ENCODE data around the gene CATSPER1.

CATSPER1 gene

GRCh38 chr11:66070604-66071380 lies 44.5 kb upstream of the CATSPER1 start:
- TF ChIP-seq, protein P1, sequence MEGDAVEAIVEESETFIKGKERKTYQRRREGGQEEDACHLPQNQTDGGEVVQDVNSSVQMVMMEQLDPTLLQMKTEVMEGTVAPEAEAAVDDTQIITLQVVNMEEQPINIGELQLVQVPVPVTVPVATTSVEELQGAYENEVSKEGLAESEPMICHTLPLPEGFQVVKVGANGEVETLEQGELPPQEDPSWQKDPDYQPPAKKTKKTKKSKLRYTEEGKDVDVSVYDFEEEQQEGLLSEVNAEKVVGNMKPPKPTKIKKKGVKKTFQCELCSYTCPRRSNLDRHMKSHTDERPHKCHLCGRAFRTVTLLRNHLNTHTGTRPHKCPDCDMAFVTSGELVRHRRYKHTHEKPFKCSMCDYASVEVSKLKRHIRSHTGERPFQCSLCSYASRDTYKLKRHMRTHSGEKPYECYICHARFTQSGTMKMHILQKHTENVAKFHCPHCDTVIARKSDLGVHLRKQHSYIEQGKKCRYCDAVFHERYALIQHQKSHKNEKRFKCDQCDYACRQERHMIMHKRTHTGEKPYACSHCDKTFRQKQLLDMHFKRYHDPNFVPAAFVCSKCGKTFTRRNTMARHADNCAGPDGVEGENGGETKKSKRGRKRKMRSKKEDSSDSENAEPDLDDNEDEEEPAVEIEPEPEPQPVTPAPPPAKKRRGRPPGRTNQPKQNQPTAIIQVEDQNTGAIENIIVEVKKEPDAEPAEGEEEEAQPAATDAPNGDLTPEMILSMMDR (IDR thresholded peaks at IDR 0.05; ENCODE audit: insufficient read depth, low read depth, low read length, missing control alignments): no peak
- DNase-seq (ENCODE audit: low read depth): peak; percentile 53

GRCh38 chr11:66069715-66070603 lies 43.7 kb upstream of the CATSPER1 start, which contains the start of gene PACS1:
PACS1 (plus strand) TSS chr11:66070272; CDS start chr11:66070487, 215 bp downstream.
- TF ChIP-seq, protein P1 (IDR thresholded peaks at IDR 0.05; ENCODE audit: insufficient read depth, low read depth, low read length, missing control alignments): no peak

More at GRCh38 chr11:66070604-66071380, 44.5 kb upstream of the CATSPER1 start:
- peak overlapping the region; percentile 64 for H3K4me3 ChIP-seq (ENCODE audit: low read length)

DNA sequence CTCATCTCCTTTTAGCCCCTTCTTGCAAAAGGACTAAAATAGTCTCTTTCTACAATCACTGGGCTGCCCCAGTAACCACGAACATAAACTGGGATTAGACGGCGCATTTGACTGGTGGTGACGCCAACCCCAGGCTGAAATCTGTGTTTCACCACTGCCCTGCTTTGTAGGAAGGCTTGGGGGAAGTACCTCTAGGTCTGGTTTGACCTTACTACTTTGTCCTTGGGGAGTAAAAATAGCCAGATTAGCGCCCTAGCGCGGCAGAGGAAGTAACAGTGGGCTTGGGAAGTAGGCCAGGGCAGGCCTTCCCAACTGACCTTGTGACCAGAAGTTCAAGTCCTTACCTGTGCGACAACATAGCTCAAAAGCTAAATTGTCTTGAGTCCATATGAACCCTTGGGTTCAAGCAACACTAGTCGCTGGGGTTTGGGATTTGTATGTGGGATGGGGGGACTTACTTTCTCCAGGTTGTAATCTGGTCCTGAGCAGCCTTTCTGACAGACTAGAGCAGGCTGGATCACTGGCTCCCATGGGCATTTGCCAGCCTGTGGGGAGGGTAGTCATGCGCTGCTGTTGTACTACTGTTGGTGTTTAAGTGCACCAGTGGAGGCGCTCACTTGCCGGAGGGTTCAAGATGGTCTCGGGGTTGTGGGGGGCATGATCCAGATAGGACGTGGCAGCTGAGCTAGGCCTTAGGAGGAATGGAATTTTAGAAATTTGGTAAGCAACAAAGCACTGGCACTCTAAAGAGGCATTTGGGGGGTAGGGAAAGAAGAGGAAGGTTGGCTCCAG lies 42.8 kb upstream of the CATSPER1 start:
- DNase-seq (ENCODE audit: low read depth): peak; percentile 50
- H3K4me3 ChIP-seq (ENCODE audit: low read length): peak overlapping the region; percentile 40
- TF ChIP-seq, protein P1 (IDR thresholded peaks at IDR 0.05; ENCODE audit: insufficient read depth, low read depth, low read length, missing control alignments): peak; percentile 31

More at GRCh38 chr11:66069715-66070603, 43.7 kb upstream of the CATSPER1 start, which contains the start of gene PACS1:
- H3K4me3 ChIP-seq (ENCODE audit: low read length): peak within 1 kb of the TSS; percentile 64
- peak; percentile 65 for DNase-seq (ENCODE audit: low read depth)

GRCh38 chr11:66068154-66068821 lies 42.0 kb upstream of the CATSPER1 start:
- H3K4me3 ChIP-seq (ENCODE audit: low read length): no peak overlapping the region
- peak; percentile 77 for DNase-seq (ENCODE audit: low read depth)
- TF ChIP-seq, protein P1 (IDR thresholded peaks at IDR 0.05; ENCODE audit: insufficient read depth, low read depth, low read length, missing control alignments): peak; percentile 93

DNA sequence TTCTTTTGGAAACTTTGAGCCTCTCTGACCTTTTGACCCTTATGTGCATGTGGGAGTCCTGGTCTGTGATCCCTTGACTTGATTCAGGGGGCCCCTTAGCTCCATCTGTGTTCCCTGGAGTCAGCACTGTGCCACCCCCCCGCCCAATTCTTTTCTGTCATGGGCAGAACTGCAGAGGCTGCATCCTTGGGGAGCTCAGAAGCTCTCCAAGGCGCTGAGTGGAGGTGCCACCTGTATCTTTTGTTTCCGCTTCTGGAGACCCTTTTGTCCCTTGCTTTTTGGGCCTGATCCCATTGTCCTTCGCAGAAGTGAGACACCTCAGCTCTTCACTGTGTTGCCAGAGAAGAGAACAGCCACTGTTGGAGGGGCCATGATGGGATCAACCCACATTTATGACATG lies 41.4 kb upstream of the CATSPER1 start:
- TF ChIP-seq, protein P1 (IDR thresholded peaks at IDR 0.05; ENCODE audit: insufficient read depth, low read depth, low read length, missing control alignments): no peak
- no peak for DNase-seq (ENCODE audit: low read depth)
- no peak overlapping the region for H3K4me3 ChIP-seq (ENCODE audit: low read length)

DNA sequence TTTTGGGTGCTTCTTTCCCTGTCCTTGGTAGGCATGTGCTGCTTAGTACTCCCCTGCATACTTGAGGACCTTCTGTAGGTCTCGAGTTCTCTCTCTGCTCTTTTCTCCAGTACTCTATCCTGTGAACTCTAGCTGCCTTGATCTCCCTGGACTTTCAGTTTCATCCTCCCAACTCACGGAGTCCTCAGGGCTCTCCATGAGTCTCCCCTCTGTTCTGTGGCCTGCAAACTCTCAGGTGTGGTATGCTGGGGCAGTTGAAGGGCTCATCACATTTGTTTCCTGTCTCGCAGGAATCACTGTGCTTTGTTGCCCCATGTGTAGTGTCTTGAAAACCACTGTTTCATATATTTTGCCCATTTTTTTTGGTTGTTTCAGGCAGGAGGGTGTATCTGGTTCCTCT lies 40.5 kb upstream of the CATSPER1 start:
- no peak for DNase-seq (ENCODE audit: low read depth)
- no peak overlapping the region for H3K4me3 ChIP-seq (ENCODE audit: low read length)
- TF ChIP-seq, protein P1 (IDR thresholded peaks at IDR 0.05; ENCODE audit: insufficient read depth, low read depth, low read length, missing control alignments): no peak

Data from epithelial cell of esophagus (primary cell).